ENCODE measurements around the gene ANKRD40. TPM values are rescaled to one million over a fixed set of nuclear protein-coding genes. Genes with fewer than 3 reads are reported as not detected.

Gene ANKRD40
- total RNA-seq, 1 donor from 2014 or later = 31.4 TPM

DNA sequence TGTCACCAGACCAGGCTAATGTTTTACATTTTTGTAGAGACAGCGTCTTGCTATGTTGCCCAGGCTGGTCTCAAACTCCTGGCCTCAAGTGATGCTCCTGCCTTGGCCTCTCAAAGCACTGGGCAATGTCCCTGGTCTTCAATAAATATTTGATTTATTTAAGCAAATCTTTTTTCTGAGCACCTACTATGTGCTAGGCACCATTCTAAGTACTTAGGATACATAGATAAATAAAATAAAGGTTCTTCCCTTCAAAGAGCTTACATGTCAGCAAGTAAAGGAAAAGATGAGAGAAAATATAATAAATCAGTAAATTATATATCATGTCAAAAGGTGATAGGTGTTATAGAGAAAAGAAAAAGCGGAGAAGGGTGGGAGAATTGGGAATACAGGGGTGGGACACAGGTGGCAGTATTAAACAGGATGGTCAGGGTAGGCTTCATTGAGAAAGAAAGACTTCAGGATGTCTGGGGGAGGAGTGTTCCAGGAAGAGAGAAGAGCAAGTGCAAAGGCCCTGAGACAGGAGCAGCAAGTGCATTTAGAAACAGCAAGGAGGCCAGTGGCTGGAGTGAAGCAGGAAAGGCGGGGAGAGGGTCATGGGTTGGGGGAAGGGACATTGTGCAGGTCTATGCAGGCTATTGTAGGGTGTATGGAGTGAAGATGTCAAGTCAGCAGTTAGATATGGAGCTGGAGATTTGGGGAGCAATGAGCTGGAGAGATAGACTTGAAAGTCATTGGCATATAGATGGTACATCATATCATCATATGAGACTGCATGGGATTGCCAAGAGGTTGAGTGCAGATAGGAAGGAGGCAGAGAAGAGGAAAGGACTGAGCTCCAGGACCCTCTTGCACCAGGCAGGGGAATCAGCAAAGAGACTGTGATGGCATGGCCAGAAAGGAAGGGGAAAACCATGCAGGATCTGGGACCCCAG, 61.7 kb downstream of the ANKRD40 start:
- no peak for DNase-seq

Small RNA genes lying within 50 kb of the gene (small RNA-seq; reads per million reads assigned to genes)
- gene RF00019 = not detected

Other genes with a start within 250 kb of the ANKRD40 start
- not detected for gene CHAD, start 239.0 kb downstream of the ANKRD40 start, total RNA-seq
- gene RSAD1, start 229.1 kb downstream of the ANKRD40 start, total RNA-seq = 24.2 TPM
- 2.0 TPM for gene MYCBPAP, start 199.5 kb downstream of the ANKRD40 start, total RNA-seq
- gene EPN3, start 175.2 kb downstream of the ANKRD40 start, total RNA-seq = 0.31 TPM
- gene SPATA20, start 160.7 kb downstream of the ANKRD40 start, total RNA-seq = 16.2 TPM
- 20.1 TPM for gene CACNA1G, start 147.2 kb downstream of the ANKRD40 start, total RNA-seq
- gene ABCC3, start 73.0 kb downstream of the ANKRD40 start, total RNA-seq = 0.16 TPM
- 141 TPM for gene LUC7L3, start 11.7 kb upstream of the ANKRD40 start, total RNA-seq
- not detected for gene ANKRD40CL, start 59.6 kb upstream of the ANKRD40 start, total RNA-seq
- 3.7 TPM for gene WFIKKN2, start 127.7 kb upstream of the ANKRD40 start, total RNA-seq
- gene TOB1, start 158.4 kb upstream of the ANKRD40 start, total RNA-seq = 15.0 TPM